Endothelial cell of umbilical vein (primary cell): ENCODE results near the gene APOLD1. TPM values are rescaled to one million over a fixed set of nuclear protein-coding genes. Genes with fewer than 3 reads are reported as not detected.

ENCODE experiments used
- BruUV-seq: library from RNA; stranded (reverse); fragments of 400-500 nt; replicated peaks from 2 replicates; lab custom pipeline; 2021; lab: Mats Ljungman, UMichigan
- CTCF ChIA-PET: fragments of 300-600, 350-600 bp; sonication (Branson Sonifier 250); formaldehyde crosslinking; loops from one replicate; lab custom pipeline; 2021; ENCODE audit warnings: antibody characterized with exemption, inconsistent platforms; lab: Charles Lee
- POLR2A ChIA-PET: fragments of 300-600, 350-600 bp; sonication (Branson Sonifier 250); formaldehyde crosslinking; loops from one replicate; lab custom pipeline; 2021; ENCODE audit warnings: antibody characterized with exemption, inconsistent platforms; lab: Charles Lee
- DNase-seq: peaks from one replicate; pipeline ENCODE4 v3.0.0-alpha.2; 2011; ENCODE audit warnings: low read depth, low spot score
- FAIRE-seq: peaks from 2 replicates; lab custom pipeline; 2011; peaks lifted over from hg19 to GRCh38; lab: Jason Lieb, UNC
- H2AFZ ChIP-seq: 2 replicates; pipeline ENCODE4 v1.6.0; 2012; ENCODE audit warnings: low read depth, low read length, control low read depth, inconsistent platforms
- H3K27ac ChIP-seq: 2 replicates; pipeline ENCODE4 v1.5.1; 2011; ENCODE audit warnings: low read depth, mild to moderate bottlenecking, control low read depth, low read length, moderate library complexity; ENCODE audit not compliant: insufficient read depth
- H3K27me3 ChIP-seq, 2 experiments: 2 replicates each; pipeline versions ENCODE4 v1.6.0 to v1.6.1; 2011; ENCODE audit warnings: low read length in 2 of 2, mixed read lengths in 1 of 2; ENCODE audit not compliant: control insufficient read depth in 2 of 2, insufficient read depth in 2 of 2
- H3K36me3 ChIP-seq, 2 experiments: 2 replicates in 1 of 2; 3 replicates in 1 of 2; pipeline ENCODE4 v1.5.1; 2011; ENCODE audit warnings: low read length in 2 of 2, mild to moderate bottlenecking in 1 of 2, moderate library complexity in 1 of 2; ENCODE audit not compliant: control insufficient read depth in 2 of 2, insufficient read depth in 2 of 2; ENCODE audit errors: extremely low read depth in 1 of 2
- H3K4me1 ChIP-seq: 3 replicates; pipeline ENCODE4 v1.5.1; 2011; ENCODE audit warnings: mild to moderate bottlenecking, low read length; ENCODE audit not compliant: control insufficient read depth, insufficient read depth; ENCODE audit errors: extremely low read depth
- H3K4me2 ChIP-seq: 2 replicates; pipeline ENCODE4 v1.6.1; 2011; ENCODE audit warnings: low read length, control low read depth, mixed read lengths; ENCODE audit not compliant: insufficient read depth
- H3K4me3 ChIP-seq, 3 experiments: fragments of 200-600 bp in 1 of 3; sonication (generic), shearing (Covaris generic) in 1 of 3; replicated peaks in 1 of 3; 2 replicates each; pipeline ENCODE4 v1.5.1; 2011 to 2016; ENCODE audit warnings: control low read depth in 3 of 3, low read length in 3 of 3, mild to moderate bottlenecking in 2 of 3, inconsistent platforms in 1 of 3, low read depth in 1 of 3, moderate library complexity in 1 of 3; ENCODE audit not compliant: insufficient read depth in 1 of 3
- H3K79me2 ChIP-seq: 2 replicates; pipeline ENCODE4 v1.6.0; 2012; ENCODE audit warnings: low read length, inconsistent platforms; ENCODE audit not compliant: control insufficient read depth, insufficient read depth
- H3K9ac ChIP-seq: replicated peaks from 2 replicates; pipeline ENCODE3; 2011; ENCODE audit warnings: low read length, control low read depth; ENCODE audit not compliant: insufficient read depth; ENCODE audit errors: extremely low read depth
- H3K9me1 ChIP-seq: replicated peaks from 3 replicates; pipeline ENCODE4 v1.6.0; 2011; ENCODE audit warnings: mild to moderate bottlenecking, low read length; ENCODE audit not compliant: control insufficient read depth, insufficient read depth; ENCODE audit errors: extremely low read depth
- H3K9me3 ChIP-seq: replicated peaks from 2 replicates; pipeline ENCODE4 v1.5.1; 2012; ENCODE audit warnings: low read length, inconsistent platforms; ENCODE audit not compliant: control insufficient read depth, insufficient read depth
- H4K20me1 ChIP-seq: replicated peaks from 2 replicates; pipeline ENCODE3; 2011; ENCODE audit warnings: mild to moderate bottlenecking, low read length; ENCODE audit not compliant: control insufficient read depth, insufficient read depth; ENCODE audit errors: extremely low read depth
- CTCF ChIP-seq, 2 donors: IDR thresholded peaks; 1 replicate in 1 of 2; 2 replicates in 1 of 2; pipeline ENCODE4 v1.5.1; 2011; ENCODE audit warnings: low read length in 2 of 2, mild to moderate bottlenecking in 2 of 2, moderate library complexity in 2 of 2, control low read depth in 1 of 2, inconsistent platforms in 1 of 2, low read depth in 1 of 2; ENCODE audit not compliant: insufficient read depth in 1 of 2; ENCODE audit errors: extremely low read depth in 1 of 2
- EZH2 ChIP-seq: IDR thresholded peaks from 2 replicates; pipeline ENCODE4 v1.6.1; 2012; ENCODE audit warnings: borderline replicate concordance, low read depth, mild to moderate bottlenecking, moderate library complexity, low read length, inconsistent platforms; ENCODE audit not compliant: severe bottlenecking
- FOS ChIP-seq: IDR thresholded peaks from 2 replicates; pipeline ENCODE4 v1.6.1; 2011; ENCODE audit warnings: mild to moderate bottlenecking, low read length, moderate library complexity, borderline replicate concordance; ENCODE audit not compliant: insufficient read depth
- GATA2 ChIP-seq: IDR thresholded peaks from 2 replicates; pipeline ENCODE4 v1.7.0; 2011; ENCODE audit warnings: low read depth, mild to moderate bottlenecking, moderate library complexity, mixed read lengths, low read length; ENCODE audit not compliant: insufficient read length, insufficient read depth
- JUN ChIP-seq: IDR thresholded peaks from 2 replicates; pipeline ENCODE4 v1.6.1; 2011; ENCODE audit warnings: borderline replicate concordance, low read depth; ENCODE audit not compliant: insufficient read length, insufficient read depth
- MAX ChIP-seq: IDR thresholded peaks from 2 replicates; pipeline ENCODE4 v1.6.1; 2011; ENCODE audit not compliant: insufficient read depth, insufficient read length
- MYC ChIP-seq: IDR thresholded peaks from one replicate; pipeline ENCODE4 v1.6.1; 2011; ENCODE audit warnings: mild to moderate bottlenecking, low read depth, low read length
- POLR2A ChIP-seq: IDR thresholded peaks from 2 replicates; pipeline ENCODE4 v1.6.1; 2012; ENCODE audit warnings: low read depth, mild to moderate bottlenecking, control low read depth, low read length
- POLR2AphosphoS5 ChIP-seq: IDR thresholded peaks from 2 replicates; pipeline ENCODE4 v1.6.1; 2012; ENCODE audit warnings: low read depth, mild to moderate bottlenecking, control low read depth, low read length, moderate library complexity; ENCODE audit not compliant: insufficient read depth
- dilution Hi-C: fragments of 300-500 bp; cut with MboI; formaldehyde crosslinking; loops from one replicate; pipeline ENCODE4 v1.15.0; 2019; ENCODE audit warnings: low sequenced_read_pairs; ENCODE audit not compliant: extremely low pct_ligation_motif_present
- intact Hi-C: fragments of 100-400 bp; cut with micrococcal nuclease; formaldehyde crosslinking; loops from one replicate; pipeline ENCODE4 v1.10.0; 2022
- polyA plus RNA-seq, 4 experiments: library from polyadenylated mRNA; depleted of rRNA in 3 of 4; stranded (reverse) in 3 of 4; unstranded in 1 of 4; fragments of >200 nt; gene quantifications; 2 replicates each; pipeline versions ENCODE4 v1.2.1 to v1.2.3, GENCODE V29; 2011 to 2012; ENCODE audit warnings: missing spikeins in 1 of 4
- total RNA-seq: library from RNA; stranded (reverse); gene quantifications from 2 replicates; pipeline ENCODE4 v1.2.3, GENCODE V29; 2021

Gene APOLD1
- total and polyA plus RNA-seq, 2 donors (not counting 3 experiments of a cell fraction or from before 2014, with no cell fraction given): 3.7 to 6.0 TPM

- no peak for TF ChIP-seq FOS
- TF ChIP-seq CTCF (IDR thresholded peaks at IDR 0.05; ENCODE audit: extremely low read depth in 1 of 2, insufficient read depth in 1 of 2, low read depth in 1 of 2, low read length in 2 of 2): no peak
- no peak for TF ChIP-seq JUN
- TF ChIP-seq MAX: no peak
- H3K4me1 ChIP-seq: peaks cover 6% of the 10 kb centered on the region
Measured at GRCh38 chr12:12770262-12770661, 15.2 kb upstream of the APOLD1 start.

DNA sequence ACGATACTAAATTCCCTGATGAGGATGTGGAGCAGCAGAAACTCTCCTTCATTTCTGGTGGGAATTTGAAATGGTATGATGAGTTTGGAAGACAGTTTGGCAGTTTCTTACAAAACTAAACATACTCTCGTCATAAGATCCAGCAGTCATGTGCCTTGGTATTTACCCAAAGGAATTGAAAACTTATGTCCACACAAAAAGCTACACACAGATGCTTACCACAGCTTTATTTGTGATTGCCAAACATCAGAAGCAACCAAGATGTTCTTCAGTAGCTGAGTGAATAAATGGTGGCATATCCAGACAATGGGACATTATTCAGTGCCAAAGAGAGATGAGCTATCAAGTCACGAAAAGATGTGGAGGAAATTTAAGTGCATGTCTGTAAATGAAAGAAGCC, 10.7 kb upstream of the APOLD1 start:
- H3K36me3 ChIP-seq: no peaks in the 10 kb centered on the region
- H3K79me2 ChIP-seq: no peaks in the 10 kb centered on the region
- H3K4me3 ChIP-seq: no peak overlapping the region
- dilution Hi-C loops (no loop called here), intact Hi-C loops (no loop called here)
- H3K9me1 ChIP-seq: no peaks in the 10 kb centered on the region
- no peak for TF ChIP-seq MAX
- TF ChIP-seq FOS: no peak
- no peak for TF ChIP-seq JUN
- TF ChIP-seq EZH2: no peak
- no peak for TF ChIP-seq GATA2
- TF ChIP-seq CTCF (IDR thresholded peaks at IDR 0.05; ENCODE audit: extremely low read depth in 1 of 2, insufficient read depth in 1 of 2, low read depth in 1 of 2, low read length in 2 of 2): no peak
- no peak for TF ChIP-seq POLR2AphosphoS5
- TF ChIP-seq MYC: no peak
- no peak for TF ChIP-seq POLR2A
- DNase-seq (no peak), FAIRE-seq (no peak)
- no peaks in the 10 kb centered on the region for H3K27me3 ChIP-seq
- H3K4me2 ChIP-seq: no peak overlapping the region
- H2AFZ ChIP-seq: no peak overlapping the region
- ChIA-PET POLR2A (no interaction called here), CTCF (interaction anchor here (0.5 to 1.3 kb wide), 2 partner anchors 37 to 49 kb away, joined by 4 read pairs; no protein-coding TSS in a partner anchor)
- peaks cover 36% of the 10 kb centered on the region for H3K4me1 ChIP-seq
- H3K27ac ChIP-seq: no peak overlapping the region
- no TSS peak for BruUV-seq
- H3K9ac ChIP-seq: no peak overlapping the region
- H4K20me1 ChIP-seq: no peaks in the 10 kb centered on the region
- no peaks in the 10 kb centered on the region for H3K9me3 ChIP-seq

More at GRCh38 chr12:12770262-12770661, 15.2 kb upstream of the APOLD1 start:
- Histone ChIP-seq H3K27me3 (no peaks in the 10 kb centered on the region), H2AFZ (no peak overlapping the region), H3K9ac (no peak overlapping the region), H3K36me3 (no peaks in the 10 kb centered on the region), H4K20me1 (no peaks in the 10 kb centered on the region), H3K4me3 (no peak overlapping the region), H3K9me3 (no peaks in the 10 kb centered on the region), H3K79me2 (no peaks in the 10 kb centered on the region), H3K9me1 (no peaks in the 10 kb centered on the region), H3K4me2 (no peak overlapping the region), H3K27ac (no peak overlapping the region)
- CTCF ChIA-PET: no interaction called here
- dilution Hi-C loops (no loop called here), intact Hi-C loops (no loop called here)
- BruUV-seq: no TSS peak
- DNase-seq (no peak), FAIRE-seq (no peak)
- POLR2A ChIA-PET: no interaction called here
